Inflammatory macrophage (primary cell): ENCODE results near the gene SOCS6.
"Not testable (repeated sequence)": the region's sequence is repeated elsewhere in the genome, so short reads cannot be mapped to it uniquely, and the experiment has no call there.

Experiments
- DNase-seq, 2 donors: peaks; one replicate each; pipeline ENCODE4 v3.0.0-alpha.2; 2020 to 2022
- total RNA-seq, 18 experiments: gene quantifications; one replicate each; lab custom pipeline; 2026; ENCODE audit warnings: mixed read lengths in 6 of 18, inconsistent platforms in 2 of 18; lab: John Stamatoyannopoulos, UW

The SOCS6 gene
- total RNA-seq, result 15.0 to 59.4 (median 41.0) reads per million in 18 experiments

GRCh38 chr18:70288851-70289328 is at the start of gene SOCS6:
TSS of gene SOCS6 (plus strand) at chr18:70289045. CDS start at chr18:70324669, 35,624 bp downstream.
- DNase-seq, result peak; percentile 65 to 73

GRCh38 chr18:70243131-70243929 is 45.5 kb upstream of the SOCS6 start:
- no peak for DNase-seq

- DNase-seq, result no peak
These were observed 42.8 kb upstream of the SOCS6 start for GRCh38 chr18:70246061-70246466.

GRCh38 chr18:70249118-70249517 is 39.7 kb upstream of the SOCS6 start:
- DNase-seq, result no peak

- not testable (repeated sequence) for DNase-seq
These were observed 39.0 kb upstream of the SOCS6 start for GRCh38 chr18:70249861-70250260.

- DNase-seq, result no peak
These were observed 38.1 kb upstream of the SOCS6 start for GRCh38 chr18:70250781-70251180.

- no peak for DNase-seq
These were observed 32.7 kb upstream of the SOCS6 start for GRCh38 chr18:70256184-70256583.

- peak; percentile 14 to 25 for DNase-seq
These were observed 31.9 kb upstream of the SOCS6 start for GRCh38 chr18:70256994-70257393.

GRCh38 chr18:70258243-70258642 is 30.6 kb upstream of the SOCS6 start:
- no peak for DNase-seq

GRCh38 chr18:70260683-70261082 is 28.2 kb upstream of the SOCS6 start:
- DNase-seq, result no peak

GRCh38 chr18:70261141-70261788 is 27.6 kb upstream of the SOCS6 start:
- no peak for DNase-seq

- DNase-seq, result no peak
These were observed 25.5 kb upstream of the SOCS6 start for GRCh38 chr18:70263336-70263735.

- DNase-seq, result no peak
These were observed 17.1 kb upstream of the SOCS6 start for GRCh38 chr18:70271742-70272141.

GRCh38 chr18:70273021-70273420 is 15.8 kb upstream of the SOCS6 start:
- DNase-seq, result no peak

- no peak for DNase-seq
These were observed 12.2 kb upstream of the SOCS6 start for GRCh38 chr18:70276416-70277191.

GRCh38 chr18:70279470-70279869 is 9.4 kb upstream of the SOCS6 start:
- no peak for DNase-seq

- no peak for DNase-seq
These were observed 8.6 kb upstream of the SOCS6 start for GRCh38 chr18:70280007-70280925.

GRCh38 chr18:70284976-70285620 is 3.7 kb upstream of the SOCS6 start:
- DNase-seq, result peak; percentile 78 to 94

- no peak for DNase-seq
These were observed 1.1 kb upstream of the SOCS6 start for GRCh38 chr18:70287731-70288130.

- DNase-seq, result peak in 1 of 2 donors; percentile 8
These were observed 534 bp upstream of the SOCS6 start for GRCh38 chr18:70288171-70288850.
